Neural cell (in vitro differentiated cells): ENCODE measurements around the gene PDCD7.

Source experiments
- EP300 ChIP-seq: fragments of 450-650 bp; conservative IDR thresholded peaks from 2 replicates; pipeline ENCODE4 v1.6.1; 2014; ENCODE audit warnings: antibody characterized with exemption, mild to moderate bottlenecking, moderate library complexity; ENCODE audit not compliant: poor library complexity, severe bottlenecking
- EZH2 ChIP-seq: fragments of 200-600, 300-800 bp; shearing (Covaris generic), sonication (generic); IDR thresholded peaks from 2 replicates; pipeline ENCODE4 v1.6.1; 2014; ENCODE audit warnings: antibody characterized with exemption, low read length, borderline replicate concordance, mild to moderate bottlenecking; ENCODE audit not compliant: insufficient read depth, poor library complexity, severe bottlenecking
- POLR2AphosphoS5 ChIP-seq: IDR thresholded peaks from 2 replicates; pipeline ENCODE4 v1.6.1; 2012
- SMC3 ChIP-seq: fragments of 450-650 bp; conservative IDR thresholded peaks from 2 replicates; pipeline ENCODE4 v1.6.1; 2014; ENCODE audit warnings: antibody characterized with exemption, mild to moderate bottlenecking, moderate library complexity; ENCODE audit not compliant: poor library complexity
- TAF1 ChIP-seq: IDR thresholded peaks from 2 replicates; pipeline ENCODE4 v1.6.1; 2012; ENCODE audit warnings: low read depth
- TF ChIP-seq, protein P1 (sequence below): fragments of 450-650 bp; IDR thresholded peaks from 2 replicates; pipeline ENCODE4 v1.5.1; 2014; ENCODE audit warnings: antibody characterized with exemption, mild to moderate bottlenecking, moderate library complexity; ENCODE audit not compliant: poor library complexity, severe bottlenecking
- TF ChIP-seq, protein P2 (sequence below): IDR thresholded peaks from 2 replicates; pipeline ENCODE4 v1.6.1; 2012; ENCODE audit warnings: borderline replicate concordance

DNA sequence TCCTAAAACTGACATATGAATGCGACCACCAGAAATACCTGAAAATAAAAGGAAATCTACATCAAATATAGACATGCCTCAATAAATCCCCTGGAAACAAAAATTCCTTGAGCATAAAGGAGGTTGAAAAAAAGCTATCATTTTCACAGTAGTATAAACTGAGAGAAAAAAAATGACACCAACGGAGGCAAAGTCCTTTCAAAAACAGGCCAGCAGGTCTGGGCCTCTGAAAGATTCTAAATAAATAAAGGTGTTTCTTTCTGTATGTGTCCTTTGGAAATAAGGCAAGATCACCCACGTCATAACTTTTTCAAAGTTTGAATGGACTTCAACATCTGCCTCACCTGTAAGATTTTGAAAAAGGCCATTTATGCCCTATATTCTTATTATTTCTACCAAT, 46.6 kb upstream of the PDCD7 start:
- TF ChIP-seq, protein P1, sequence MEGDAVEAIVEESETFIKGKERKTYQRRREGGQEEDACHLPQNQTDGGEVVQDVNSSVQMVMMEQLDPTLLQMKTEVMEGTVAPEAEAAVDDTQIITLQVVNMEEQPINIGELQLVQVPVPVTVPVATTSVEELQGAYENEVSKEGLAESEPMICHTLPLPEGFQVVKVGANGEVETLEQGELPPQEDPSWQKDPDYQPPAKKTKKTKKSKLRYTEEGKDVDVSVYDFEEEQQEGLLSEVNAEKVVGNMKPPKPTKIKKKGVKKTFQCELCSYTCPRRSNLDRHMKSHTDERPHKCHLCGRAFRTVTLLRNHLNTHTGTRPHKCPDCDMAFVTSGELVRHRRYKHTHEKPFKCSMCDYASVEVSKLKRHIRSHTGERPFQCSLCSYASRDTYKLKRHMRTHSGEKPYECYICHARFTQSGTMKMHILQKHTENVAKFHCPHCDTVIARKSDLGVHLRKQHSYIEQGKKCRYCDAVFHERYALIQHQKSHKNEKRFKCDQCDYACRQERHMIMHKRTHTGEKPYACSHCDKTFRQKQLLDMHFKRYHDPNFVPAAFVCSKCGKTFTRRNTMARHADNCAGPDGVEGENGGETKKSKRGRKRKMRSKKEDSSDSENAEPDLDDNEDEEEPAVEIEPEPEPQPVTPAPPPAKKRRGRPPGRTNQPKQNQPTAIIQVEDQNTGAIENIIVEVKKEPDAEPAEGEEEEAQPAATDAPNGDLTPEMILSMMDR: no peak
- TF ChIP-seq POLR2AphosphoS5: no peak
- TF ChIP-seq EZH2: no peak
- no peak for TF ChIP-seq EP300
- TF ChIP-seq, protein P2, sequence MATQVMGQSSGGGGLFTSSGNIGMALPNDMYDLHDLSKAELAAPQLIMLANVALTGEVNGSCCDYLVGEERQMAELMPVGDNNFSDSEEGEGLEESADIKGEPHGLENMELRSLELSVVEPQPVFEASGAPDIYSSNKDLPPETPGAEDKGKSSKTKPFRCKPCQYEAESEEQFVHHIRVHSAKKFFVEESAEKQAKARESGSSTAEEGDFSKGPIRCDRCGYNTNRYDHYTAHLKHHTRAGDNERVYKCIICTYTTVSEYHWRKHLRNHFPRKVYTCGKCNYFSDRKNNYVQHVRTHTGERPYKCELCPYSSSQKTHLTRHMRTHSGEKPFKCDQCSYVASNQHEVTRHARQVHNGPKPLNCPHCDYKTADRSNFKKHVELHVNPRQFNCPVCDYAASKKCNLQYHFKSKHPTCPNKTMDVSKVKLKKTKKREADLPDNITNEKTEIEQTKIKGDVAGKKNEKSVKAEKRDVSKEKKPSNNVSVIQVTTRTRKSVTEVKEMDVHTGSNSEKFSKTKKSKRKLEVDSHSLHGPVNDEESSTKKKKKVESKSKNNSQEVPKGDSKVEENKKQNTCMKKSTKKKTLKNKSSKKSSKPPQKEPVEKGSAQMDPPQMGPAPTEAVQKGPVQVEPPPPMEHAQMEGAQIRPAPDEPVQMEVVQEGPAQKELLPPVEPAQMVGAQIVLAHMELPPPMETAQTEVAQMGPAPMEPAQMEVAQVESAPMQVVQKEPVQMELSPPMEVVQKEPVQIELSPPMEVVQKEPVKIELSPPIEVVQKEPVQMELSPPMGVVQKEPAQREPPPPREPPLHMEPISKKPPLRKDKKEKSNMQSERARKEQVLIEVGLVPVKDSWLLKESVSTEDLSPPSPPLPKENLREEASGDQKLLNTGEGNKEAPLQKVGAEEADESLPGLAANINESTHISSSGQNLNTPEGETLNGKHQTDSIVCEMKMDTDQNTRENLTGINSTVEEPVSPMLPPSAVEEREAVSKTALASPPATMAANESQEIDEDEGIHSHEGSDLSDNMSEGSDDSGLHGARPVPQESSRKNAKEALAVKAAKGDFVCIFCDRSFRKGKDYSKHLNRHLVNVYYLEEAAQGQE: no peak
- no peak for TF ChIP-seq SMC3
- no peak for TF ChIP-seq TAF1
